NCI-H2171 treated with DMSO at 0.1 percent for 48 hours (cell line): ENCODE results near the gene SMAGP.
"Not testable (repeated sequence)": the region's sequence is repeated elsewhere in the genome, so short reads cannot be mapped to it uniquely, and the experiment has no call there.

Experiments
- DNase-seq: peaks from one replicate; lab custom pipeline; 2025; lab: John Stamatoyannopoulos, UW

The SMAGP gene, protein sequence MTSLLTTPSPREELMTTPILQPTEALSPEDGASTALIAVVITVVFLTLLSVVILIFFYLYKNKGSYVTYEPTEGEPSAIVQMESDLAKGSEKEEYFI

DNA sequence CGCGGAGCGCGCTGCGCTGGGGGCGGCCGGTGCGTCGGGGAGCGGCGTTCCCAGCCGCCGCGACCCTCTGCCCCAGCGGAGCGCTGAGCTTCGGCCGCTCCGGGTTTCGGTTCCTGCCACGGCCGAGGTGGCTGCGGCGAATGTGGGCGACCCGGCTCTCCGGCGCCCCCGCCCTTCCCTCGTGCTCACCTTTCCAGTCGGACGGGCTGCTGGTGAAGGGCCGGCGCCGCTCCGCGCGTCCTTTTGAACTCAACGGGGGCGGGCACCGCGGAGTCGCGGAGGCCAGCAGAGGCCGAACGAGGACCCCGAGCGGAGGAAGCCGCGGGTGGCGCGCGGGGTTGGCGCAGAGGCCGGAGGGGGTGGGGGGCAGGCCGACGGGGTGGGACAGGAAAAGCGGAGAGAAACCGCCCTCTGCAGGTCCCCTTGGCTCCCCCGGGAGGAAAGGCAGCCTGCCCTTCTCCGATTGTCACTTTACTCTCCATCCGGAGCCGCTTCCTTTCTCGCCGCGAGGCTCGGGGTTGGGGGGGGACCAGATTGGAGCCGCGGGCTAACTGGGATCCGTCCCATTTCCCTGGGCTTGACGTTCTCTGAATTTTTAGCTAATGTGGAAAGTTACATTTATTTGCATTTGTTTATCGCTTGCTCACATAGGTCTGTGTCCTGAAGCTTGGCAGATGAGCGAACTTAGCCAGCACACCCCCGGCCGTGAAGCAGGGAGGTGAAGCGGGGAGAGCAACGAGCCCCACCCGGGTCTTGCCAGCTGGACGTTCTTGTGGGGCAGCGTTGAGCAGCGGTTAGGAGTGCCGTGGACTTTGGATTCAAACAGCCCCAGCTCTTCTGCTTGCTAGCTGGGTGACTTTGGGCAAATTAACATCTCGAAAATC is at the start of gene SMAGP:
SMAGP (minus strand) TSS at position 349 of the 884 bp plus-strand sequence. CDS start 1,137 bp downstream, outside the sequence.
- peak; percentile 23 for DNase-seq

DNA sequence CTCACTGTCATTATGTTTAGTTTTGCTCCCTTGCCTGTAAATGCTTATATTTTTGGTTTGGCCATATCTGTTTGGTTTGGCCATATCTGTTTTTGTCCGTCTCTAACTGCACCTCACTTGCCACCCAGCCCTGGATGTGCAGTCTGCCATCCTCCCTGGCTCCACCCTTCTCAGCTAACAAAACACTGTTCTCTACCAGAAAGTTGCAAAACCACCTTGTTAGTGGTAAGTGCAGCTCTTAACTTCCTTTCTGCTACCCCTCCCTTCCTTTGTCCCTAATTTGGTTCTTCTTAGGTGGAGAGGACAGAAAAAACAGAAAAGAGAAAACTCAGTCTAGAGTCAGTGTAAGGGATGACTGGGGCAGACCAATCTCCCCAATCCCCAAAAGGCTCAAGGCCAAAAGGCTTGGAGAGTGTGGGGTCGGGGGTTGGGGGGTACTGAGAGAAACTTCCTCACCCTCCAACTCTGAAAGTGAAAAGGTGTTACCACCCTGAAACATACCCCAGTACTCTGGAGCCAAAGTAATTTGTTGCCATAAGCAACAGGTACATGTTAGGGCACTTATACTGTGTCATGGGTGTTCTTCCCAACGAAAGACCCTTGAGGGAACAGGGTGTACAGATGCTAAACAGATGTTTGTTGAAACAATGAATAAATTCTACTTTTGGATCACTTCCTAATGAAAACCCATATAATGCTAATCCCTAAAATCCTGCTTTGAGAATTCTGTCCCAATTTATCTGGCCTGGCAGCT is 48.8 kb upstream of the SMAGP start:
- no peak for DNase-seq

DNA sequence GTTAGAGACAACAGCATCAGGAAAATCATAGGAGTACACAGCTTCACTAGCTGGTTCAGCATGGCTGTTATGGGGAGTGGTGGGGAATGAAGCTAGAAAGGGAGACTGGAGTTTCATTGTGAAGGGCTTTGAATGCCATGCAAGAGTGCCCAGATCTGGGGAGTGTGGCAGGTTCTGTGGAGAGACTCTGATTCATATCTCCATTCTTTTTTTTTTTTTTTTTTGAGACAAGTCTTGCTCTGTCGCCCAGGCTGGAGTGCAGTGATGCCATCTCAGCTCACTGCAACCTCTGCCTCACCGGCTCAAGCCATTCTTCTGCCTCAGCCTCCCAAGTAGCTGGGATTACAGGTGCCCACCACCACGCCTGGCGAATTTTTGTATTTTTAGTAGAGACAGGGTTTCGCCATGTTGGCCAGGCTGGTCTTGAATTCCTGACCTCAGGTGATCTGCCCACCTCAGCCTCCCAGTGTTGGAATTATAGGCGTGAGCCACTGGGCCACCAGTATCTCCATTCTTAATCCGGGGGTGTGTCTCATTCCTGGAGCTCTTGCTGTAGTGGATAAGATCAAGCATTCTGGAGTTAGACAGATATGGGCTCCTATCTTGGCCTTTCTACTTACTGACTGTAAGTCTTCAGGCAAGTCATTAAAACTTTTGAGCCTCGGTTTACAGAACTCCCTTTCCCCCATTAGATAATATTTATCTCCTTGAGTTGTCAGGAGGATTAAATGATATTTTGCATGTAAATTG is 48.0 kb upstream of the SMAGP start:
- not testable (repeated sequence) for DNase-seq

DNA sequence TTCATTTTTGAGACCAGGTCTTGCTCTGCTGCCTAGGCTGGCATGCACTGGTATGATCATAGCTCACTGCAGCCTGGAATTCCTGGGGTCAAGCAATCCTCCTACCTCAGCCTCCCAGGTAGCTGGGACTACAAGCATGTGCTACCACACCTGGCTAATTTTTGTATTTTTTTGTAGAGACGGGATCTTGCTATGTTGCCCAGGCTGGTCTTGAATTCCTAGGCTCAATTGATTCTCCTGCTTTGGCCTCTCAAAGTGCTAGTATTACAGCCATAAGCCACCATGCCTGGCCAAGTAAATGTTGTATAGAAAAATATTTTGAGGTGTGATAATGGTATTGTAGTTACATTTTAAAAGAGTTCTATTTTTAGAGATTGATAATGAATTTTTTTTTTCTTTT is 41.2 kb upstream of the SMAGP start:
- no peak for DNase-seq

DNA sequence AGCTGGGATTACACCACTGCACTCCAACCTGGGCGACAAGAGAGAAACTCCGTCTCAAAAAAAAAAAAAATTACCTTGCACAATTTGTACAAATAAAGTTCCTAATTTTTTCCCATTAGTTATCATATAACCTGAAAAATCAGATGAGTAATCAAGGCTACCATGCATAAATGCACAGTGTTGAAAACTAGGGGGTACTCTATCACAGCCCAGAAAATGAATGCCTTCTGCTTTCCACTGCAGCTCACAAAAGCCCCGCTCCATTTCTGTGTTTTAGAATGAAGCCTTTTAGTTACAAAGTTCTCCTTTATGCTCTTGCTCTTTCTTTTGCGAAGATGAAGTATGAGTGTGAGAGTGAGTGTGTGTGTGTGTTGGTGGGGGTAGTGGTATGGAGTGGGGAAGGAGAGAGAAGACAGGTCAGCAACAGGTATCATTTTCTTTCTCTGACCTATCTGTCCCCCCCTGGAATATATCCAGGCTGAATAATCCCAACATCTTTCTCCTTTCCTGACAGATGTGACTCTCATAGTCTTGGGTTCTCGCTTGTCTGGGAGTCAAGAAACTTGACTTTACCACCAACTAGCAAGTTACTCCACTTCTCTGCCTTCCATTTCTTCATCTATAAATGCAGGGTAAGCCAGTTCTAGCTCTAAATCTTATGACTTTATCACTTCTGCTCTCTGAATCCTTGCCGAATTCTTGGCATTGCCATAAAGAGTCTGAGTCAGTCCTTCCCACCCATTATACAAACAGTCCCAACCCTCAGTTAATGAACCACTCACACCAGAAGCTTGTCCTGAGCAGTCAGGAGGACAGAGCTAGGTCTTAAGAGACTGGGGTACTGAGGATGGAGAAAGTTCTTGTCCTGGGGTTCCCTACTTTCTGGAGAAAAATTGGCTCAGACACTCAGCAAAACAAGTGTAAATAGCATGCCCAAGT is 37.7 kb upstream of the SMAGP start:
- DNase-seq: no peak

DNA sequence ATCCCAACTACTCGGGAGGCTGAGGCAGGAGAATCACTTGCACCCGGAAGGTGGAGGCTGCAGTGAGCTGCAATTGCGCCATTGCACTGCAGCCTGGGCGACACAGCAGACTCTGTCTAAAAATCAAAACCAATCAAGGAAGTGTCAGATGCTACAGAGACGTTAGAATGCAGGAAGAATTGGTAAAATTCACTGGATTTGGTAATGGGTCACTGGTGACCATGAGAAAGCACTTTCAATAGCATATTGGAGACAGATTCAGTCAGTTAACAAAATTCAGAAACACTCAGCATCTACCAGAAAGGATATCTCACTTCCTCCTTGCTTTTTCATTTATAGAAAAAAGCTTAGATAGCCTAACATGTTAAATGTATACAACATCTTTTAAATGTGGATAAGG is 36.3 kb upstream of the SMAGP start:
- DNase-seq: no peak

DNA sequence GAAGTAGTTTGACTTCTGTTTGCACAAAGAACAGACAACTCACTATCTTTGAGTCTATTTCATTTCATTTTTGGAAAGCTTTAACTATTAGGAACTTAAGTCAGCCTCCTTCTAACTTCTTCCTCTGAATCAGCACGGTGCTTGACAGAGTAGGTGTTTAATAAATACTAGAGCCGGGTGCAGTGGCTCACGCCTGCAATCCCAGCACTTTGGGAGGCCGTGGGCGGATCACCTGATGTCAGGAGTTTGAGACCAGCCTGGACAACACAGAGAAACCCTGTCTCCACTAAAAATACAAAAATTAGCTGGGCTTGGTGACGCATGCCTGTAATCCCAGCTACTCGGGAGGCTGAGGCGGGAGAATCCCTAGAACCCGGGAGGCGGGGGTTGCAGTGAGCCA is 30.6 kb upstream of the SMAGP start:
- not testable (repeated sequence) for DNase-seq

DNA sequence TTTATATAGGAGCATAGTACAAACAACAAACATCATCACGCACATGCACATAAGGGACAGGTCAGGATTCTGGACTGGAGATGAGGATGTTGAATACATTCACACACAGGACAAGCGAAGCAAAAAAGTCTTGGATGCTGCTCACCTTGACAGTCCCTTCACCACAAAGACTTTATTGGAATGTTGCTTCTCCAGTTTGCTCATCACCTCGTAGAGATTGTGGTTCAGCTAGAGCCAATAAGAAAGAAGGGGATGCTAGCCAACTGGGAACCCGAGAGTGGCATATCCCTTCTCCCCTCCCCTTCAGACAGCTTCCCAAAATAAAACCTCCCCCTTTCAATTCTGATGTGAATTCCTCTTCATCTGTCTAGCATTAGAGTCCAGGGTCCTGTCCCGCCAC is 25.4 kb upstream of the SMAGP start:
- no peak for DNase-seq

DNA sequence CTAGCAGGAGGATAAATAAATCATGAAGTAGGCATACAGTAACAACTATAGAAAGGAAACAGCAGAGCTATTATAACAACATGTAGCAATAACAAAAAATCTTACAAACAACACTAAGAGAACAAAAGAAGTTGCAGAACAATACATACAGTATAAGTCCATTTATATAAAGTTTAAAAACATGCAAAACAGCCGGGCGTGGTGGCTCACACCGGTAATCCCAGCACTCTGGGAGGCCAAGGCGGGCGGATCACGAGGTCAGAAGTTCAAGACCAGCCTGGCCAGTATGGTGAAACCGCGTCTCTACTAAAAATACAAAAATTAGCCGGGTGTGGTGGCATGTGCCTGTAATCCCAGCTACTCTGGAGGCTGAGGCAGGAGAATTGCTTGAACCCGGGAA is 23.9 kb upstream of the SMAGP start:
- not testable (repeated sequence) for DNase-seq

DNA sequence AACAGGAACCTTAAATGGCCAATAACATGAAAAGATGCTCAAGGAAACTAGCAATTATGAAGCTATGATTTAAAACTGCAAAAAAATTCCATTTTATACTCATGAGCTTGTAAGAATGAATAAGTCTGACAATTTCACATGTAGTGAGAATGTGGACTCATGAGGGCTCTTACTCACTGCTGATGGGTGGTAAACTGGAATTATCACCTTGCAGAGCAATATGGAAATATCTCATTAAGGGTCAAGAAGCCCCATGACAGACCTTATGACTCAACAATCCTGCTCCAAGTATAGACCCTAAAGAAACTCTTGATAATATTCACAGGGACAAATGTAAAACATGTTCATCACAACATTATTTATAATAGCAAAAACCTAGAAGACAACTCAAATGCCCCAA is 23.5 kb upstream of the SMAGP start:
- no peak for DNase-seq

DNA sequence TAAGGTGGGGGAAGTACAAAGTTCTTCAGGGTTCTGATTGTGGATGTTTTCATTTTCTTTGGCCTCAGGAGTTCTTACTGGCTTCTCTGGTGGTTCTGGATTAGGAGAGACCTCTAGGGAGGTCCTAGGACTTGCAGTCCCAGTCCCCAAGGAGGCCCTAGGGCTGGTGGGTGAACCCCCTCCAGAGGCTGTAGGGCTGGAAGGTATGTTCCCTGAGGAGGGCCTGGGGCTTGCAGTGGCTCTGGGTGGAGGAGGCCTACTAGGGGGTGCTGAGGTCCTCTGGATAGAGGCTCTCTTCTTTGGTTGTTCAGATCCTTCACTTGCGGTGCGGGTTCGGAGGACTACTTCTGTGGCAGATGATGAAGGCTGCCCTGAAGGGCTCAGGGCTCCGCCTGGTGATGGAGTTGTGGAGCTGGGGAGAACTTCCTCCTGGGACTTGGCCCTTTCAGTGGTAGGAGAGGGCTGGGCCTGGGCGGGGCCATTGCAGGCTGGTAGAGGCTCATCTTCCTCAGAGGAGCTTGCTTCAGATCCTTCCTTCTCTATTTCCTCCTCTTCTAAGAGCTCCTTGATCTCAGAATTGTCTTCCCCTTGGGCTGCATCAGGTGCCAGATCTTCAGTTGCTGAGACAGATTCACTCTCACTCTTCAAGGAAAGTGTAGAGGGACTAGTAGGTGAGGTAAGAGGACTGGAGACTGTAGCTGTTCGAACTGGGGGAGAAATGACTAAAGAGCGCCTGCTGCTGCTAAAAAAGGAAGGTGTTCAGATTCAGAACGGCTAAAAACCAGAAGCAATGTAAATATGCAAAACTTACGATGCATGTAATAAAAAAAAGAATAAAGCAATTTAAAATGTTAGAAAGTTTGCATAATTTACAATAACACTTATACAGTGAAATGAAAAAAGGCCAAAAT is 21.6 kb upstream of the SMAGP start:
- not testable (repeated sequence) for DNase-seq

DNA sequence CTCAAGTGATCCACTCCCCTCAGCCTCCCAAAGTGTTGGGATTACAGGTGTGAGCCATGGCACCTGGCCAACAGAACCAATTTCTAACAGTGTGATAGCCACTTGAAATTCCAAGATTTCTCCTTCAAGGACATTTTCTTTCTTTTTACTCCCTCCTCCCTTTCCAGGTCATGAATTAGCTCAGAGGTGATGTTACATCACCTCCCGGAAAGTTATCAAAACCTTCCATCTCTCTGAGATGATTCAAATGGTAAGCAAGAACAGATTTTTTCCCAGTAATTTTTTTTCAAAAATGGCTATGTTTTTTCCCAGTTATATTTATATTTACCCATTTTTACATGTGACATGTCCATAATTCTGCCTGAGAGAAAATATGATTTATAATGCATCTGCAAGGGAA is 15.6 kb upstream of the SMAGP start:
- no peak for DNase-seq

DNA sequence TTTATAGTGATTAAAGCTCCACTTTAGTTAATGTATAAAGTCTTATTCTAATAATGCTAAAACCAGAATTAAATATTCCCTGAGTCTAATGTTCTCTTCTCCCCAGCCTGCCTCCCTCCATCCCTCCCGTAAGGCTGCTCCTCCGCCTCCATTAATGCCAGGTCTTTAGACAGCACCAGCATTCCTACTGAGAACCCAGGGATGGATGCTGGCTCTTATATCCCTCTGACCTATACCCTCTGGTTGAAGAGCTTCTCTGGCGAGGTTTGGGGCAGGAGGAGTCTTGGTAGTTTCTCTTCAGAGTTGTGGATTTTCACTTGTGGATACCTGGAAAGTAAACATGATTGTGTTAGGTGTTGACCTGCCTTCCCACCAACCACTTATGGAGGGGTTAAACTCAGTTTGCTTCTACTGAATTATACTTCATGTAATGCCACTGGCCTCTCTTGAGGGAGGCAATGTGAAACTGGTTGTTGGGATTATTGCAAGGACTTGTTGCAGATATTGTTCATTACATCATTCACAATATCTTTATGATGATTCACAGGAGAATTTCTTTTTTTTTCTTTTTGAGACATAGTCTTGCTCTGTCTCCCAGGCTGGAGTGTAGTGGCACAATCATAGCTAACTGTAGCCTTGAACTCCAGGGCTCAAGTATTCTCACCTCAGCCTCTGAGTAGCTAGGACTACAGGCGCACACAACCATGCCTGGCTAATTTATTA is 11.1 kb upstream of the SMAGP start:
- no peak for DNase-seq

DNA sequence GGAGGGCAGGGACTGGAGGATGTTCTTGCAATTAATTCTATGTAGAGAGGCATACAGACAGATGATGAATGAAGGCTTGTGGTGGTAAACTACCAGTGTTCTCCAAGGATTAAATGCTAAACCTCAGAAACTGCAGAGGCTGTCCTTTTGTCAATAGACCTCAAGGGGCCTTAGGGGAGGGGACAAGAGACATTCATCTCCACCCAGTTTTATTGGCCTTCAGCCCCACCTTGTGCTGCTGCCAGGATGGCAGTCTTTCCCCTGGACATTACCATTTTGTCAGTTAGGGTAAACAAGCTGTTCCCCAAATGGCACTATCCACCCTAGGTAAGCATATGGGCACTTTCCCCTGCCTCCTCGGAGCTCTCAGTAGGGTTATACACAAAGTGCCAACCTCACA is 4.9 kb upstream of the SMAGP start:
- no peak for DNase-seq

DNA sequence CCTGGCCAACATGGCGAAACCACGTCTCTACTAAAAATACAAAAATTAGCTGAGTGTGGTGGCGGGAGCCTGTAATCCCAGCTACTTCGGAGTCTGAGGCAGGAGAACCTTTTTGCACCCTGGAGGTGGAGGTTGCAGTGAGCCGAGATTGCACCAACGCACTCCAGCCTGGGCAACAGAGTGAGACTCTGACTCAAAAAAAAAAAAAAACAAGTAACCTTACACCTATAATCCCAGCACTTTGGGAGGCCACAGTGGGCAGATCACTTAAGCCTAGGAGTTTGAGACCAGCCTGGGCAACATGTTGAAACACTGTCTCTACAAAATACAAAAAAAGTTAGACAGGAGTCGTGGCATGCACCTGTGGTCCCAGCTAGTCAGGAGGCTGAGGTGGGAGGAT is 2.6 kb upstream of the SMAGP start:
- DNase-seq: not testable (repeated sequence)

DNA sequence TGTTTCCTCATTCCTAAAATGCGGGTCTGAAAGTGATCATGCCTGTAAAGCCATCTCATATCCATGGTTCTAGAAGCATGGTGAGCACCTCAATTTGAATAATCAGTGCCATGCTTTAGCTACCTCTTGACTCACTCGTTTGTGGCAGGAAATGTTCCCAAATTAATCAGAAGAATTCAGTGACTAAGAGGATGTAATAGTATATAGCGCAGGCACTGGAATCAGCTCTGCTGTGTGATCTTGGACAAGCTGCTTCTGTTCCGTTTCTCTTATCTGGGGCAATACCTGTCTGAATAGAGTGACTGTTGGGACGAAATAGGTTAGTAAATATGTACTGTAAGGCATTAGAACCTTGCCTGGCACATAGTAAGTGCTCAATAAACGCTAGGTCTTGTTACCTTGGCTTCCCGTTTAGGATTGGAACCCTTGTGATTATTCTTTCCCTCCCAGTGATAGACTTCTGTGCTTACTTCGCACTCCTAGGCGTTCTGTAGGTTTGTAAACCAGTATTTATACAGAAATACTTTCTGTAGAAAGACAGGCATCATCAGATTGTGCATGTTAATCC is 820 bp upstream of the SMAGP start:
- DNase-seq: no peak

DNA sequence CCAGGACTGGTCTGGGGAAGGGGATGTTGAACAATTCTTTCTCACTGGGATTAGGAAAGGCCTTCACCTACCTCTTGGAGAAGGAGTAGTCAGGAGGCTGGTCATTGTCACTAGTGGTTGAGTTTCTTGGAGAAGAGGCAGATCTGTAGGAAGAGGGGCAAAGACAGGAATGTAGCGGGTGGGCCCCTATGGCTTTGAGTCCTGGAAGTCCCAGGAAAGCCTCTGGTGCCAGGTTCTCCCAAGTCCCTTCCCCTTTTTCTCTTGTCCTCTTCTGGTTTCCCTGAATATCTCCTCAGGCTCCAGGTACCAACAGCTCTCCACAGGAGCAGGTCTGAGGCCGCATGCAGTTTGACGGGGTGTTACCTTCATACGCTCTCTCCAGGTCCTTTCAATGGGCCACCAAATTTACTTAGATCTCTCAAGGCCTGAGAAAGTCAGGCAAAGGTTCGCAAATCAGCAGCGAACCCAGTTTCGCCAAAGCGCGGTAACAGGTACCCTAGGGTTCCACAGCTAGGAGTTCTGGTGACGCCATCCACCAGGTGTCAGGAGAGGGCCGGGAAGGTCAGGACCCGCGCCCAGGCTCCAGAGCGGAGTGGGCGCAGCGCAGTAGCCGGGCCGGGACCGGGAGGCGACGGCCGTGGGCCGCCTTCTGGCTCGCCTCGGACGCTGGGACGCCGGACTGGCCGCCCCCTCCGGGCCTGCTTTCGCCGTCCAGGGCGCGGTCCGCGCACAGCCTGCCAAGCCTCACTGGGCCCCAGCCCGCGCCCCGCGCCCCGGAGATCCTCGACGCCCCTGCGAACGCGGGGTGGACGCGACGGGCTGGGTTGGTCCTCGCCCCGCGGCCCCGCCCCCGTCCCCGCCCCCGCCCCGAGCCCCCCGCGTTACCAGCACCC is 795 bp downstream of the SMAGP start:
- peak; percentile 5 for DNase-seq

DNA sequence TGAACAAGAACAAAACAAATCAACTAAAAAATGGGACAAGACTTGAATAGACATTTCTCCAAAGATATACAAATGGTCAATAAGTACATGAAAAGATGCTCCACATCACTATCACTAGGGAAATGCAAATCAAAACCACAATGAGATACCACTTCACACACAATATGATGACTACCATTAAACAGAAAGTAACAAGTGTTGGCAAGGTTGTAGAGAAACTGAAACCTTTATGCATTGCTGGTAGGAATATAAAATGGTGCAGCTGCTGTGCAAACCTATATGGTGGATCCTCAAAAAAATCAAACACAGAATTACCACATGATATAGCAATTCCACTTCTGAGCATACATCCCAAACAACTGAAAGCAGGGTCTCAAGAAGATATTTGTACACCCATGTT is 5.2 kb downstream of the SMAGP start:
- DNase-seq: no peak
